ENCODE data around the gene HSCB. TPM values are rescaled to one million over a fixed set of nuclear protein-coding genes. Genes with fewer than 3 reads are reported as not detected.

The HSCB gene
- total RNA-seq, 1 experiment from 2014 or later = 10.2 TPM

GRCh38 chr22:28716686-28717085 lies 25.2 kb upstream of the HSCB start:
- Histone ChIP-seq H3K36me3 (ENCODE audit: control insufficient read depth, insufficient read depth, low read length) (peaks cover 3% of the 10 kb centered on the region; the same call in 1 of the 2 replicates), H3K27me3 (ENCODE audit: control insufficient read depth, insufficient read depth, low read length) (no peaks in the 10 kb centered on the region), H3K4me3 (ENCODE audit: low read depth in 2 of 2, low read length in 2 of 2) (no peak overlapping the region), H3K27ac (ENCODE audit: low read length) (no peak overlapping the region), H3K9me3 (ENCODE audit: control insufficient read depth, insufficient read depth, low read depth, low read length) (no peaks in the 10 kb centered on the region), H3K4me1 (ENCODE audit: control insufficient read depth, insufficient read depth, low read length) (no peaks in the 10 kb centered on the region)
- no peak for DNase-seq (ENCODE audit: low read depth, low spot score)
- TF ChIP-seq TCF7L2 (IDR thresholded peaks at IDR 0.05; ENCODE audit: low read depth, low read length) = no peak
- no peak for TF ChIP-seq POLR2AphosphoS5 (IDR thresholded peaks at IDR 0.05; ENCODE audit: low read depth, low read length)
- in situ Hi-C loops (cut with HindIII; ENCODE audit: low pct_unique_long_range_greater_than_20kb, low sequenced_read_pairs) (no loop called here), intact Hi-C loops (cut with micrococcal nuclease; ENCODE audit: unreplicated experiment) (no loop called here)
- ChIA-PET POLR2A (no interaction called here), CTCF (interaction anchor here (0.6 kb wide), 2 partner anchors 106 to 482 kb away, joined by 3 to 4 read pairs; no protein-coding TSS in a partner anchor)
- ATAC-seq = no peak
- no TSS peak for BruUV-seq (replicated peaks)

DNA sequence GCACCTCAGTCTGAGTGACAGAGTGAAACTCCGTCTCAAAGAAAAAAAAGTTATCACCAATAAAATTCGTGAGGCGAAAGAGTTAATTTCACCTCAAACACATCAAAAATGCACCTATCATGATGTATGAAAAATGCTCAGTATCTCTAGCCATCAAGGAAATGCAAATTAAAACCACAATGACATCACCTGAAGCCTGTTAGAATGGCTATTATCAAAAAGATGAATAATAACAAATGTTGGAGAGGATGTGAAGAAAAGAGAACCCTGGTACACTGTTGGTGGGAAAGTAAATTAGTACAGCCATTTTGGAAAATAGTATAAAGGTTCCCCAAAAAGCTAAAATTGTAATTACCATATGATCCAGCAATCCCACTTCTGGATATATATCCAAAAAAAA lies 23.8 kb upstream of the HSCB start:
- ATAC-seq (no peak), DNase-seq (ENCODE audit: low read depth, low spot score) (no peak)
- intact Hi-C loops (cut with micrococcal nuclease; ENCODE audit: unreplicated experiment) = no loop called here
- no peak overlapping the region for H3K27ac ChIP-seq (ENCODE audit: low read length)
- no peaks in the 10 kb centered on the region for H3K9me3 ChIP-seq (ENCODE audit: control insufficient read depth, insufficient read depth, low read depth, low read length)
- ChIA-PET POLR2A (no interaction called here), CTCF (no interaction called here)
- peaks cover 3% of the 10 kb centered on the region; the same call in 1 of the 2 replicates for H3K36me3 ChIP-seq (ENCODE audit: control insufficient read depth, insufficient read depth, low read length)
- TF ChIP-seq POLR2AphosphoS5 (IDR thresholded peaks at IDR 0.05; ENCODE audit: low read depth, low read length) (no peak), SIN3A (IDR thresholded peaks at IDR 0.05; ENCODE audit: borderline replicate concordance, insufficient read depth, low read depth, low read length) (no peak), TCF7L2 (IDR thresholded peaks at IDR 0.05; ENCODE audit: low read depth, low read length) (no peak), REST (IDR thresholded peaks at IDR 0.05; ENCODE audit: insufficient read depth in 1 of 2, low read depth in 2 of 2, low read length in 1 of 2) (no peak)
- TF ChIP-seq, protein P1, sequence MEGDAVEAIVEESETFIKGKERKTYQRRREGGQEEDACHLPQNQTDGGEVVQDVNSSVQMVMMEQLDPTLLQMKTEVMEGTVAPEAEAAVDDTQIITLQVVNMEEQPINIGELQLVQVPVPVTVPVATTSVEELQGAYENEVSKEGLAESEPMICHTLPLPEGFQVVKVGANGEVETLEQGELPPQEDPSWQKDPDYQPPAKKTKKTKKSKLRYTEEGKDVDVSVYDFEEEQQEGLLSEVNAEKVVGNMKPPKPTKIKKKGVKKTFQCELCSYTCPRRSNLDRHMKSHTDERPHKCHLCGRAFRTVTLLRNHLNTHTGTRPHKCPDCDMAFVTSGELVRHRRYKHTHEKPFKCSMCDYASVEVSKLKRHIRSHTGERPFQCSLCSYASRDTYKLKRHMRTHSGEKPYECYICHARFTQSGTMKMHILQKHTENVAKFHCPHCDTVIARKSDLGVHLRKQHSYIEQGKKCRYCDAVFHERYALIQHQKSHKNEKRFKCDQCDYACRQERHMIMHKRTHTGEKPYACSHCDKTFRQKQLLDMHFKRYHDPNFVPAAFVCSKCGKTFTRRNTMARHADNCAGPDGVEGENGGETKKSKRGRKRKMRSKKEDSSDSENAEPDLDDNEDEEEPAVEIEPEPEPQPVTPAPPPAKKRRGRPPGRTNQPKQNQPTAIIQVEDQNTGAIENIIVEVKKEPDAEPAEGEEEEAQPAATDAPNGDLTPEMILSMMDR (IDR thresholded peaks at IDR 0.05) = no peak
- BruUV-seq (replicated peaks) = no TSS peak
- no peak overlapping the region for H3K4me3 ChIP-seq (ENCODE audit: low read depth in 2 of 2, low read length in 2 of 2)
- in situ Hi-C loops (cut with HindIII; ENCODE audit: low pct_unique_long_range_greater_than_20kb, low sequenced_read_pairs) = no loop called here
- no peaks in the 10 kb centered on the region for H3K27me3 ChIP-seq (ENCODE audit: control insufficient read depth, insufficient read depth, low read length)
- H3K4me1 ChIP-seq (ENCODE audit: control insufficient read depth, insufficient read depth, low read length) = no peaks in the 10 kb centered on the region

GRCh38 chr22:28728002-28728401 lies 13.8 kb upstream of the HSCB start:
- in situ Hi-C loops (cut with HindIII; ENCODE audit: low pct_unique_long_range_greater_than_20kb, low sequenced_read_pairs) = no loop called here
- TF ChIP-seq REST (IDR thresholded peaks at IDR 0.05; ENCODE audit: insufficient read depth in 1 of 2, low read depth in 2 of 2, low read length in 1 of 2) (no peak), TCF7L2 (IDR thresholded peaks at IDR 0.05; ENCODE audit: low read depth, low read length) (no peak), SIN3A (IDR thresholded peaks at IDR 0.05; ENCODE audit: borderline replicate concordance, insufficient read depth, low read depth, low read length) (no peak), POLR2AphosphoS5 (IDR thresholded peaks at IDR 0.05; ENCODE audit: low read depth, low read length) (no peak)
- TF ChIP-seq, protein P1 (IDR thresholded peaks at IDR 0.05) = no peak
- H3K27me3 ChIP-seq (ENCODE audit: control insufficient read depth, insufficient read depth, low read length) = no peaks in the 10 kb centered on the region
- DNase-seq (ENCODE audit: low read depth, low spot score) = no peak
- POLR2A ChIA-PET = no interaction called here
- no peaks in the 10 kb centered on the region for H3K36me3 ChIP-seq (ENCODE audit: control insufficient read depth, insufficient read depth, low read length)
- H3K27ac ChIP-seq (ENCODE audit: low read length) = no peak overlapping the region
- no peaks in the 10 kb centered on the region for H3K4me1 ChIP-seq (ENCODE audit: control insufficient read depth, insufficient read depth, low read length)
- no peaks in the 10 kb centered on the region for H3K9me3 ChIP-seq (ENCODE audit: control insufficient read depth, insufficient read depth, low read depth, low read length)
- CTCF ChIA-PET = no interaction called here
- BruUV-seq (replicated peaks) = no TSS peak
- intact Hi-C loops (cut with micrococcal nuclease; ENCODE audit: unreplicated experiment) = no loop called here
- H3K4me3 ChIP-seq (ENCODE audit: low read depth in 2 of 2, low read length in 2 of 2) = no peak overlapping the region
- ATAC-seq = no peak

Data from Panc1 (cell line).